A673 (cell line): Measurements from ENCODE around the gene CLTA. TPM values are rescaled to one million over a fixed set of nuclear protein-coding genes. Genes with fewer than 3 reads are reported as not detected.
A peak's percentile ranks its signal among the peaks of the same experiment; 100 is the strongest.

Source experiments
- BruUV-seq: library from RNA; stranded (reverse); fragments of 400-500 nt; replicated peaks from 2 replicates; lab custom pipeline; 2021; lab: Mats Ljungman, UMichigan
- CTCF ChIA-PET: fragments of 300-600 bp; sonication (Branson Sonifier 250); formaldehyde crosslinking; loops from one replicate; lab custom pipeline; 2022; ENCODE audit warnings: antibody characterized with exemption; lab: Charles Lee
- POLR2A ChIA-PET: fragments of 300-600 bp; sonication (Branson Sonifier 250); formaldehyde crosslinking; loops from one replicate; lab custom pipeline; 2022; ENCODE audit warnings: antibody characterized with exemption; ENCODE audit not compliant: low non-redundant PET; lab: Charles Lee
- DNase-seq: peaks from one replicate; pipeline ENCODE4 v3.0.0-alpha.2; 2015; ENCODE audit warnings: low spot score
- H3K27ac ChIP-seq: fragments of 200-600 bp; sonication (generic); 2 replicates; pipeline ENCODE4 v1.5.1; 2016; ENCODE audit warnings: mixed run types, low read depth, mild to moderate bottlenecking, mixed read lengths, antibody characterized with exemption, low read length; ENCODE audit not compliant: poor library complexity, severe bottlenecking
- H3K27me3 ChIP-seq: fragments of 200-600 bp; sonication (generic); replicated peaks from 2 replicates; pipeline ENCODE4 v1.6.1; 2017; ENCODE audit warnings: mixed run types, low read depth, mild to moderate bottlenecking, mixed read lengths, antibody characterized with exemption, low read length; ENCODE audit not compliant: insufficient read depth, poor library complexity
- H3K36me3 ChIP-seq: fragments of 200-600 bp; sonication (generic); 2 replicates; pipeline ENCODE4 v1.6.1; 2016; ENCODE audit warnings: mixed run types, mild to moderate bottlenecking, mixed read lengths, antibody characterized with exemption, low read length; ENCODE audit not compliant: insufficient read depth, poor library complexity, severe bottlenecking
- H3K4me1 ChIP-seq: fragments of 200-600 bp; sonication (generic); 2 replicates; pipeline ENCODE4 v1.6.1; 2017; ENCODE audit warnings: mixed run types, mild to moderate bottlenecking, mixed read lengths, antibody characterized with exemption, low read length; ENCODE audit not compliant: insufficient read depth, poor library complexity, severe bottlenecking
- H3K4me3 ChIP-seq: fragments of 200-600 bp; sonication (generic); 2 replicates; pipeline ENCODE4 v1.5.1; 2016; ENCODE audit warnings: low read depth, mixed run types, mild to moderate bottlenecking, mixed read lengths, low read length; ENCODE audit not compliant: poor library complexity, severe bottlenecking
- H3K9me3 ChIP-seq: fragments of 200-600 bp; sonication (generic); 2 replicates; pipeline ENCODE4 v1.6.1; 2016; ENCODE audit warnings: mixed run types, low read depth, mild to moderate bottlenecking, mixed read lengths, antibody characterized with exemption, low read length; ENCODE audit not compliant: poor library complexity, severe bottlenecking
- CTCF ChIP-seq: fragments of 300-800, 200-600 bp; sonication (generic); conservative IDR thresholded peaks from 2 replicates; pipeline ENCODE4 v1.5.1; 2017; ENCODE audit warnings: low read depth, mild to moderate bottlenecking, antibody characterized with exemption, low read length, moderate library complexity, mixed read lengths
- EZH2 ChIP-seq: fragments of 200-600 bp; sonication (generic); IDR thresholded peaks from 2 replicates; pipeline ENCODE4 v1.6.1; 2017; ENCODE audit warnings: borderline replicate concordance, low read depth, mild to moderate bottlenecking, mixed read lengths, antibody characterized with exemption, low read length; ENCODE audit not compliant: poor library complexity, severe bottlenecking
- intact Hi-C: fragments of 100-400 bp; cut with micrococcal nuclease; formaldehyde crosslinking; loops from one replicate; pipeline ENCODE4 v1.10.0; 2022; ENCODE audit not compliant: unreplicated experiment
- total RNA-seq: library from RNA; stranded (reverse); gene quantifications from 2 replicates; pipeline ENCODE4 v1.2.3, GENCODE V29; 2021

Gene CLTA
- total RNA-seq, 1 experiment from 2014 or later, result 226 TPM

- Histone ChIP-seq H3K27ac (no peak overlapping the region), H3K36me3 (no peaks in the 10 kb centered on the region), H3K9me3 (no peaks in the 10 kb centered on the region), H3K27me3 (no peaks in the 10 kb centered on the region), H3K4me1 (peaks cover 10% of the 10 kb centered on the region), H3K4me3 (no peak overlapping the region)
- TF ChIP-seq EZH2 (no peak), CTCF (no peak)
- DNase-seq, result no peak
- BruUV-seq, result no TSS peak
- ChIA-PET POLR2A (interaction anchor here (0.6 kb wide), 1 partner anchor 12 kb away, joined by 3 read pairs; no protein-coding TSS in a partner anchor), CTCF (no interaction called here)
- intact Hi-C loops, result no loop called here
These were observed 3.3 kb upstream of the CLTA start for GRCh38 chr9:36187414-36187813.

GRCh38 chr9:36188212-36188611 is 2.5 kb upstream of the CLTA start:
- DNase-seq, result no peak
- TF ChIP-seq CTCF (no peak), EZH2 (no peak)
- H3K9me3 ChIP-seq, result no peaks in the 10 kb centered on the region
- no TSS peak for BruUV-seq
- peaks cover 18% of the 10 kb centered on the region for H3K4me1 ChIP-seq
- intact Hi-C loops, result no loop called here
- no peak overlapping the region for H3K27ac ChIP-seq
- H3K36me3 ChIP-seq, result no peaks in the 10 kb centered on the region
- CTCF ChIA-PET, result no interaction called here
- no peak overlapping the region for H3K4me3 ChIP-seq
- H3K27me3 ChIP-seq, result no peaks in the 10 kb centered on the region
- POLR2A ChIA-PET, result no interaction called here

GRCh38 chr9:36189976-36190375 is 745 bp upstream of the CLTA start:
- peak overlapping the region; percentile 83 for H3K27ac ChIP-seq
- no peaks in the 10 kb centered on the region for H3K9me3 ChIP-seq
- H3K27me3 ChIP-seq, result no peaks in the 10 kb centered on the region
- H3K4me1 ChIP-seq, result peaks cover 21% of the 10 kb centered on the region
- BruUV-seq, result TSS peak; percentile 97
- peak overlapping the region; percentile 92 for H3K4me3 ChIP-seq
- TF ChIP-seq CTCF, result no peak
- TF ChIP-seq EZH2, result no peak
- ChIA-PET POLR2A (interaction anchor here (0.6 kb wide), 1 partner anchor 19 kb away, joined by 4 read pairs; no protein-coding TSS in a partner anchor), CTCF (interaction anchor here (0.5 to 1.6 kb wide), 4 partner anchors 23 to 1410 kb away, joined by 3 to 7 read pairs (median 6); no protein-coding TSS in a partner anchor)
- H3K36me3 ChIP-seq, result no peaks in the 10 kb centered on the region
- DNase-seq, result no peak
- intact Hi-C loops, result no loop called here
